ENCODE measurements around the gene PRR5L. TPM values are rescaled to one million over a fixed set of nuclear protein-coding genes. Genes with fewer than 3 reads are reported as not detected.

The PRR5L gene
- total RNA-seq, 1 donor from 2014 or later = 122 TPM

DNA sequence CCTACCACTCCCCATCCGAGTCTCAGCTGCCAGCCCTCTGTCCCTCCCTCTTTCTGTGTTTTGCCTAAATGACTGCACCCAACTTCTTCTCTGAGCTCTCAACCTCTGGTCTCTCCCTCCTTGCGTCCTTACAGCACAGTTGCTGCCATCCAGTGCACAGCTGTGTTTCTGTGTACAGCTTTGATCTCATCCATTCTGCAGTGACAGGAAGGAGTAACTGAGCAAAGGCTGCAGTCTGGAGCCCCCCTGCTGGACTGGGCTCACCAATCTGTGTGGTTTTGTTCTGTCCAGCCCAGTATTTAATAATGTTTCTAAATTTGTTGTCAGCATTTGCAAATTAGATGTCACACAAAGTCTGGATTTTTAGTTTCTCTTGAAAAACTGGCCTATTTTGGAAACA is 43.8 kb downstream of the PRR5L start:
- no peak overlapping the region for H3K27ac Mint-ChIP-seq (ENCODE audit: unreplicated experiment)
- no peak overlapping the region for H3K4me3 Mint-ChIP-seq (ENCODE audit: unreplicated experiment)
- no peak for DNase-seq (ENCODE audit: low spot score)
- peaks cover 5% of the 10 kb centered on the region for H3K27me3 Mint-ChIP-seq (ENCODE audit: unreplicated experiment)
- peaks cover 19% of the 10 kb centered on the region for H3K4me1 Mint-ChIP-seq (ENCODE audit: unreplicated experiment)
- no peaks in the 10 kb centered on the region for H3K9me3 Mint-ChIP-seq (ENCODE audit: unreplicated experiment)
- TF ChIP-seq CTCF (IDR thresholded peaks at IDR 0.05; ENCODE audit: unreplicated experiment) = no peak
- no peaks in the 10 kb centered on the region for H3K36me3 Mint-ChIP-seq (ENCODE audit: low read depth, unreplicated experiment)

- Mint-ChIP-seq H3K36me3 (ENCODE audit: low read depth, unreplicated experiment) (no peaks in the 10 kb centered on the region), H3K27me3 (ENCODE audit: unreplicated experiment) (peaks cover 5% of the 10 kb centered on the region)
- TF ChIP-seq CTCF (IDR thresholded peaks at IDR 0.05; ENCODE audit: unreplicated experiment) = no peak
Observed at GRCh38 chr11:36340897-36341296, 44.8 kb downstream of the PRR5L start.

GRCh38 chr11:36341915-36342314 is 45.8 kb downstream of the PRR5L start:
- DNase-seq (ENCODE audit: low spot score) = no peak
- Mint-ChIP-seq H3K36me3 (ENCODE audit: low read depth, unreplicated experiment) (no peaks in the 10 kb centered on the region), H3K9me3 (ENCODE audit: unreplicated experiment) (no peaks in the 10 kb centered on the region), H3K27me3 (ENCODE audit: unreplicated experiment) (peaks cover 5% of the 10 kb centered on the region), H3K4me3 (ENCODE audit: unreplicated experiment) (no peak overlapping the region), H3K27ac (ENCODE audit: unreplicated experiment) (no peak overlapping the region), H3K4me1 (ENCODE audit: unreplicated experiment) (peaks cover 31% of the 10 kb centered on the region)
- TF ChIP-seq CTCF (IDR thresholded peaks at IDR 0.05; ENCODE audit: unreplicated experiment) = no peak

More at GRCh38 chr11:36340897-36341296, 44.8 kb downstream of the PRR5L start:
- Mint-ChIP-seq H3K4me1 (ENCODE audit: unreplicated experiment) (peaks cover 29% of the 10 kb centered on the region), H3K4me3 (ENCODE audit: unreplicated experiment) (no peak overlapping the region), H3K27ac (ENCODE audit: unreplicated experiment) (no peak overlapping the region), H3K9me3 (ENCODE audit: unreplicated experiment) (no peaks in the 10 kb centered on the region)
- no peak for DNase-seq (ENCODE audit: low spot score)

DNA sequence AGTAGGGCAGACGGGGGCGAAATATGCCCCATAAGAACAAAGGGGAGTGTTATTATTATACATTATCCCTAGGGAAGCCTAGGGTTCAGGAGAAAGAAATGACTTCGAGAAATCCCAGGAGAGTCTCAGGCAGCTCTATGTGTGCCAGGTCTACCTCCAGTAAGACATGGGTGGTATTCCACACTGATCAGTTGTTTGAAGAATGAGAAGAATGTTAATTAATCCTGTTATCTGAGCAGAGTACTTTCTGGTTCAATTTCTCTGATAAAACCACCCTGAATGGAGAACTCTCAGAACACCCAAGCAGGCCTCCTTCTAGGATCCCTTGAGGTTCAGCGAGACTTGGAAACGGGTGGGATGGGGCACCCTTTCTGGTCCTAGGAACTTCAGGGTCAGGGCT is 46.2 kb downstream of the PRR5L start:
- DNase-seq (ENCODE audit: low spot score) = no peak
- no peak for TF ChIP-seq CTCF (IDR thresholded peaks at IDR 0.05; ENCODE audit: unreplicated experiment)
- H3K27me3 Mint-ChIP-seq (ENCODE audit: unreplicated experiment) = peaks cover 5% of the 10 kb centered on the region
- peaks cover 34% of the 10 kb centered on the region for H3K4me1 Mint-ChIP-seq (ENCODE audit: unreplicated experiment)
- H3K36me3 Mint-ChIP-seq (ENCODE audit: low read depth, unreplicated experiment) = no peaks in the 10 kb centered on the region
- H3K27ac Mint-ChIP-seq (ENCODE audit: unreplicated experiment) = no peak overlapping the region
- H3K9me3 Mint-ChIP-seq (ENCODE audit: unreplicated experiment) = no peaks in the 10 kb centered on the region
- H3K4me3 Mint-ChIP-seq (ENCODE audit: unreplicated experiment) = no peak overlapping the region

DNA sequence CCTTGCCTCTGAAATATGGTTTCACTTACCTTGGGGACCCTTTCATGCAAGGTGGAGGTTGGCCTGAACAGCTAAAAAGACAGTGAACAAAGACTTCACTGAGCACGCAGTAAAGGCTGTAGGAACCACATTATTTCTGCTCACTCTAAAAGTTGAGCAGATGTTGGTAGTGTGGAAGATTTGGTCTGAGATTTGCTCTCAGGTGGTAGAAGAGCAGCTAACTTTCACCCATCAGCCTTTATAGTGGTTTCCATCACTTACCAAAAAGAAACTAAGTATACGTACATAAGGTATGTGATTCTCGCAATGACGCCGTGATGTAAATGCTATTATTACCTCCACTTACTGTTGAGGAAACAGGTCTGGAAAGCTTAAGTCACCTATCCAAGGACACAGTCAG is 47.3 kb downstream of the PRR5L start:
- H3K4me3 Mint-ChIP-seq (ENCODE audit: unreplicated experiment) = no peak overlapping the region
- peaks cover 5% of the 10 kb centered on the region for H3K27me3 Mint-ChIP-seq (ENCODE audit: unreplicated experiment)
- no peak overlapping the region for H3K27ac Mint-ChIP-seq (ENCODE audit: unreplicated experiment)
- no peaks in the 10 kb centered on the region for H3K36me3 Mint-ChIP-seq (ENCODE audit: low read depth, unreplicated experiment)
- no peak for DNase-seq (ENCODE audit: low spot score)
- TF ChIP-seq CTCF (IDR thresholded peaks at IDR 0.05; ENCODE audit: unreplicated experiment) = no peak
- H3K9me3 Mint-ChIP-seq (ENCODE audit: unreplicated experiment) = no peaks in the 10 kb centered on the region
- peaks cover 44% of the 10 kb centered on the region for H3K4me1 Mint-ChIP-seq (ENCODE audit: unreplicated experiment)
